NK-92 (cell line): ENCODE measurements around the gene CYP2A6.
"Not testable (repeated sequence)": the region's sequence is repeated elsewhere in the genome, so short reads cannot be mapped to it uniquely, and the experiment has no call there.

Experiments
- DNase-seq: peaks from one replicate; lab custom pipeline; 2025; ENCODE audit not compliant: unreplicated experiment; lab: John Stamatoyannopoulos, UW

CYP2A6 gene

GRCh38 chr19:40822704-40823553 lies 27.3 kb downstream of the CYP2A6 start:
- DNase-seq, result not testable (repeated sequence)

GRCh38 chr19:40822161-40822560 lies 28.1 kb downstream of the CYP2A6 start:
- DNase-seq, result no peak

- not testable (repeated sequence) for DNase-seq
Measured at GRCh38 chr19:40819479-40820234, 30.6 kb downstream of the CYP2A6 start.

GRCh38 chr19:40818480-40819399 lies 31.5 kb downstream of the CYP2A6 start:
- DNase-seq, result not testable (repeated sequence)

GRCh38 chr19:40815223-40815622 lies 35.0 kb downstream of the CYP2A6 start:
- no peak for DNase-seq

GRCh38 chr19:40813182-40813581 lies 37.1 kb downstream of the CYP2A6 start:
- DNase-seq, result no peak

- DNase-seq, result not testable (repeated sequence)
Measured at GRCh38 chr19:40812571-40812970, 37.7 kb downstream of the CYP2A6 start.

GRCh38 chr19:40811478-40812341 lies 38.5 kb downstream of the CYP2A6 start:
- DNase-seq, result no peak

GRCh38 chr19:40810649-40811408 lies 39.4 kb downstream of the CYP2A6 start:
- DNase-seq, result not testable (repeated sequence)

GRCh38 chr19:40810160-40810559 lies 40.1 kb downstream of the CYP2A6 start:
- DNase-seq, result no peak

GRCh38 chr19:40809358-40810086 lies 40.7 kb downstream of the CYP2A6 start:
- DNase-seq, result no peak

- no peak for DNase-seq
Measured at GRCh38 chr19:40808497-40808896, 41.8 kb downstream of the CYP2A6 start.

- no peak for DNase-seq
Measured at GRCh38 chr19:40808021-40808325, 42.3 kb downstream of the CYP2A6 start.

- DNase-seq, result no peak
Measured at GRCh38 chr19:40807147-40808020, 42.9 kb downstream of the CYP2A6 start.

- no peak for DNase-seq
Measured at GRCh38 chr19:40806423-40807146, 43.7 kb downstream of the CYP2A6 start.

- DNase-seq, result no peak
Measured at GRCh38 chr19:40805258-40805868, 44.9 kb downstream of the CYP2A6 start.

- no peak for DNase-seq
Measured at GRCh38 chr19:40804783-40805242, 45.4 kb downstream of the CYP2A6 start.
